H1 (cell line): ENCODE results near the gene CSH1. TPM values are rescaled to one million over a fixed set of nuclear protein-coding genes. Genes with fewer than 3 reads are reported as not detected.

Source experiments
- CEBPB ChIP-seq: IDR thresholded peaks from 2 replicates; pipeline ENCODE4 v1.6.1; 2012; ENCODE audit warnings: low read depth, low read length
- HDAC2 ChIP-seq, 2 experiments: fragments of 300-600 bp in 1 of 2; sonication (generic) in 1 of 2; IDR thresholded peaks; 2 replicates each; pipeline ENCODE4 v1.6.1; 2011 to 2012; ENCODE audit warnings: low read depth in 2 of 2, low read length in 2 of 2, mild to moderate bottlenecking in 2 of 2, moderate library complexity in 2 of 2, borderline replicate concordance in 1 of 2, inconsistent platforms in 1 of 2
- SP1 ChIP-seq: IDR thresholded peaks from 2 replicates; pipeline ENCODE4 v1.6.1; 2011; ENCODE audit warnings: low read depth, low read length
- TAF7 ChIP-seq: optimal IDR thresholded peaks from 2 replicates; pipeline ENCODE3; 2011; ENCODE audit warnings: low read depth, mild to moderate bottlenecking, inconsistent platforms, low read length, moderate library complexity, borderline replicate concordance
- polyA plus RNA-seq, 7 experiments: library from polyadenylated mRNA; depleted of rRNA in 3 of 7; stranded (reverse) in 5 of 7; unstranded in 2 of 7; fragments of >200 nt in 5 of 7; fragments of 200-250 nt in 2 of 7; gene quantifications; 1 replicate in 5 of 7; 2 replicates in 1 of 7; 4 replicates in 1 of 7; pipeline versions ENCODE4 v1.2.1 to v1.2.3, GENCODE V29; 2011 to 2013; ENCODE audit warnings: missing spikeins in 2 of 7, mixed read lengths in 2 of 7
- total RNA-seq: library from RNA; stranded (reverse); fragmentation: NEBNext Ultra II Directional; extraction: Animal tissue kit (Norgen Biotek cat#: 25700); gene quantifications from 2 replicates; pipeline ENCODE4 v1.2.1, GENCODE V29; 2021
- TF ChIP-seq, protein P1 (sequence below): fragments of 300-600 bp; sonication (generic); IDR thresholded peaks from 2 replicates; pipeline ENCODE4 v1.7.1; 2012; ENCODE audit warnings: low read length, moderate library complexity, mild to moderate bottlenecking, inconsistent platforms; ENCODE audit not compliant: insufficient replicate concordance
- TF ChIP-seq, protein P2 (sequence below): IDR thresholded peaks from 2 replicates; pipeline ENCODE4 v1.6.1; 2011; ENCODE audit warnings: low read length, improper control_type of control experiment

Gene CSH1
- total and polyA plus RNA-seq, 2 of the 8 experiments (the other 6 are each of a cell fraction or from before 2014, with no cell fraction given): 0.12 TPM; not detected in 1

- TF ChIP-seq, protein P1, sequence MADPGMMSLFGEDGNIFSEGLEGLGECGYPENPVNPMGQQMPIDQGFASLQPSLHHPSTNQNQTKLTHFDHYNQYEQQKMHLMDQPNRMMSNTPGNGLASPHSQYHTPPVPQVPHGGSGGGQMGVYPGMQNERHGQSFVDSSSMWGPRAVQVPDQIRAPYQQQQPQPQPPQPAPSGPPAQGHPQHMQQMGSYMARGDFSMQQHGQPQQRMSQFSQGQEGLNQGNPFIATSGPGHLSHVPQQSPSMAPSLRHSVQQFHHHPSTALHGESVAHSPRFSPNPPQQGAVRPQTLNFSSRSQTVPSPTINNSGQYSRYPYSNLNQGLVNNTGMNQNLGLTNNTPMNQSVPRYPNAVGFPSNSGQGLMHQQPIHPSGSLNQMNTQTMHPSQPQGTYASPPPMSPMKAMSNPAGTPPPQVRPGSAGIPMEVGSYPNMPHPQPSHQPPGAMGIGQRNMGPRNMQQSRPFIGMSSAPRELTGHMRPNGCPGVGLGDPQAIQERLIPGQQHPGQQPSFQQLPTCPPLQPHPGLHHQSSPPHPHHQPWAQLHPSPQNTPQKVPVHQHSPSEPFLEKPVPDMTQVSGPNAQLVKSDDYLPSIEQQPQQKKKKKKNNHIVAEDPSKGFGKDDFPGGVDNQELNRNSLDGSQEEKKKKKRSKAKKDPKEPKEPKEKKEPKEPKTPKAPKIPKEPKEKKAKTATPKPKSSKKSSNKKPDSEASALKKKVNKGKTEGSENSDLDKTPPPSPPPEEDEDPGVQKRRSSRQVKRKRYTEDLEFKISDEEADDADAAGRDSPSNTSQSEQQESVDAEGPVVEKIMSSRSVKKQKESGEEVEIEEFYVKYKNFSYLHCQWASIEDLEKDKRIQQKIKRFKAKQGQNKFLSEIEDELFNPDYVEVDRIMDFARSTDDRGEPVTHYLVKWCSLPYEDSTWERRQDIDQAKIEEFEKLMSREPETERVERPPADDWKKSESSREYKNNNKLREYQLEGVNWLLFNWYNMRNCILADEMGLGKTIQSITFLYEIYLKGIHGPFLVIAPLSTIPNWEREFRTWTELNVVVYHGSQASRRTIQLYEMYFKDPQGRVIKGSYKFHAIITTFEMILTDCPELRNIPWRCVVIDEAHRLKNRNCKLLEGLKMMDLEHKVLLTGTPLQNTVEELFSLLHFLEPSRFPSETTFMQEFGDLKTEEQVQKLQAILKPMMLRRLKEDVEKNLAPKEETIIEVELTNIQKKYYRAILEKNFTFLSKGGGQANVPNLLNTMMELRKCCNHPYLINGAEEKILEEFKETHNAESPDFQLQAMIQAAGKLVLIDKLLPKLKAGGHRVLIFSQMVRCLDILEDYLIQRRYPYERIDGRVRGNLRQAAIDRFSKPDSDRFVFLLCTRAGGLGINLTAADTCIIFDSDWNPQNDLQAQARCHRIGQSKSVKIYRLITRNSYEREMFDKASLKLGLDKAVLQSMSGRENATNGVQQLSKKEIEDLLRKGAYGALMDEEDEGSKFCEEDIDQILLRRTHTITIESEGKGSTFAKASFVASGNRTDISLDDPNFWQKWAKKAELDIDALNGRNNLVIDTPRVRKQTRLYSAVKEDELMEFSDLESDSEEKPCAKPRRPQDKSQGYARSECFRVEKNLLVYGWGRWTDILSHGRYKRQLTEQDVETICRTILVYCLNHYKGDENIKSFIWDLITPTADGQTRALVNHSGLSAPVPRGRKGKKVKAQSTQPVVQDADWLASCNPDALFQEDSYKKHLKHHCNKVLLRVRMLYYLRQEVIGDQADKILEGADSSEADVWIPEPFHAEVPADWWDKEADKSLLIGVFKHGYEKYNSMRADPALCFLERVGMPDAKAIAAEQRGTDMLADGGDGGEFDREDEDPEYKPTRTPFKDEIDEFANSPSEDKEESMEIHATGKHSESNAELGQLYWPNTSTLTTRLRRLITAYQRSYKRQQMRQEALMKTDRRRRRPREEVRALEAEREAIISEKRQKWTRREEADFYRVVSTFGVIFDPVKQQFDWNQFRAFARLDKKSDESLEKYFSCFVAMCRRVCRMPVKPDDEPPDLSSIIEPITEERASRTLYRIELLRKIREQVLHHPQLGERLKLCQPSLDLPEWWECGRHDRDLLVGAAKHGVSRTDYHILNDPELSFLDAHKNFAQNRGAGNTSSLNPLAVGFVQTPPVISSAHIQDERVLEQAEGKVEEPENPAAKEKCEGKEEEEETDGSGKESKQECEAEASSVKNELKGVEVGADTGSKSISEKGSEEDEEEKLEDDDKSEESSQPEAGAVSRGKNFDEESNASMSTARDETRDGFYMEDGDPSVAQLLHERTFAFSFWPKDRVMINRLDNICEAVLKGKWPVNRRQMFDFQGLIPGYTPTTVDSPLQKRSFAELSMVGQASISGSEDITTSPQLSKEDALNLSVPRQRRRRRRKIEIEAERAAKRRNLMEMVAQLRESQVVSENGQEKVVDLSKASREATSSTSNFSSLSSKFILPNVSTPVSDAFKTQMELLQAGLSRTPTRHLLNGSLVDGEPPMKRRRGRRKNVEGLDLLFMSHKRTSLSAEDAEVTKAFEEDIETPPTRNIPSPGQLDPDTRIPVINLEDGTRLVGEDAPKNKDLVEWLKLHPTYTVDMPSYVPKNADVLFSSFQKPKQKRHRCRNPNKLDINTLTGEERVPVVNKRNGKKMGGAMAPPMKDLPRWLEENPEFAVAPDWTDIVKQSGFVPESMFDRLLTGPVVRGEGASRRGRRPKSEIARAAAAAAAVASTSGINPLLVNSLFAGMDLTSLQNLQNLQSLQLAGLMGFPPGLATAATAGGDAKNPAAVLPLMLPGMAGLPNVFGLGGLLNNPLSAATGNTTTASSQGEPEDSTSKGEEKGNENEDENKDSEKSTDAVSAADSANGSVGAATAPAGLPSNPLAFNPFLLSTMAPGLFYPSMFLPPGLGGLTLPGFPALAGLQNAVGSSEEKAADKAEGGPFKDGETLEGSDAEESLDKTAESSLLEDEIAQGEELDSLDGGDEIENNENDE: no peak
- TF ChIP-seq CEBPB (no peak), HDAC2 (IDR thresholded peaks at IDR 0.05; ENCODE audit: borderline replicate concordance in 1 of 2, low read depth in 2 of 2, low read length in 2 of 2) (no peak), SP1 (no peak), TAF7 (no peak)
- TF ChIP-seq, protein P2, sequence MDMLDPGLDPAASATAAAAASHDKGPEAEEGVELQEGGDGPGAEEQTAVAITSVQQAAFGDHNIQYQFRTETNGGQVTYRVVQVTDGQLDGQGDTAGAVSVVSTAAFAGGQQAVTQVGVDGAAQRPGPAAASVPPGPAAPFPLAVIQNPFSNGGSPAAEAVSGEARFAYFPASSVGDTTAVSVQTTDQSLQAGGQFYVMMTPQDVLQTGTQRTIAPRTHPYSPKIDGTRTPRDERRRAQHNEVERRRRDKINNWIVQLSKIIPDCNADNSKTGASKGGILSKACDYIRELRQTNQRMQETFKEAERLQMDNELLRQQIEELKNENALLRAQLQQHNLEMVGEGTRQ: no peak
These were observed 14.3 kb downstream of the CSH1 start, which contains the start of gene GH2 (continued) for GRCh38 chr17:63881935-63882601.
